ENCODE data around the gene NAA15.

GRCh38 chr4:139461022-139461628 is 159.8 kb downstream of the NAA15 start:
- TF ChIP-seq CTCF (IDR thresholded peaks at IDR 0.05; ENCODE audit: low read length) (no peak), EZH2 (IDR thresholded peaks at IDR 0.05; ENCODE audit: borderline replicate concordance, low read length) (no peak)

Measured in OCI-LY1 (cell line).